IMR-90 (cell line): ENCODE measurements around the gene EML4. TPM values are rescaled to one million over a fixed set of nuclear protein-coding genes. Genes with fewer than 3 reads are reported as not detected.
A peak's percentile ranks its signal among the peaks of the same experiment; 100 is the strongest.

Experiments used
- ATAC-seq: fragments of 200-7000 bp; cut with Tn5 transposase; 2 replicates; pipeline ENCODE4 v1.9.1; 2020; ENCODE audit warnings: low read depth, mild to moderate bottlenecking, moderate library complexity
- BruUV-seq: library from RNA; stranded (reverse); fragments of 400-500 nt; replicated peaks from 2 replicates; lab custom pipeline; 2021; lab: Mats Ljungman, UMichigan
- CTCF ChIA-PET: fragments of 300-600 bp; formaldehyde crosslinking; extraction: SDS; loops from one replicate; lab custom pipeline; 2021; ENCODE audit warnings: antibody characterized with exemption; lab: Yijun Ruan, JAX
- POLR2A ChIA-PET: fragments of 300-600 bp; sonication (Branson Sonifier 250); formaldehyde crosslinking; loops from one replicate; lab custom pipeline; 2022; ENCODE audit warnings: antibody characterized with exemption; ENCODE audit not compliant: unreplicated experiment; lab: Charles Lee
- DNase-seq: peaks from one replicate; pipeline ENCODE4 v3.0.0; 2013
- H2AFZ ChIP-seq: replicated peaks from 2 replicates; pipeline ENCODE3; 2013; ENCODE audit warnings: low read length, mild to moderate bottlenecking; ENCODE audit not compliant: poor library complexity
- H2AK5ac ChIP-seq: 2 replicates; pipeline ENCODE4 v1.6.1; 2013; ENCODE audit warnings: low read depth, low read length, inconsistent platforms
- H2AK9ac ChIP-seq: replicated peaks from 2 replicates; pipeline ENCODE3; 2013; ENCODE audit warnings: mild to moderate bottlenecking, low read depth, low read length, moderate library complexity; ENCODE audit not compliant: poor library complexity
- H2BK120ac ChIP-seq: 2 replicates; pipeline ENCODE4 v1.6.1; 2013; ENCODE audit warnings: low read depth, low read length, inconsistent platforms
- H2BK15ac ChIP-seq: 3 replicates; pipeline ENCODE4 v1.6.1; 2013; ENCODE audit warnings: low read depth, low read length, inconsistent platforms
- H2BK20ac ChIP-seq: 2 replicates; pipeline ENCODE4 v1.6.1; 2013; ENCODE audit warnings: low read depth, mild to moderate bottlenecking, inconsistent platforms, low read length, moderate library complexity
- H2BK5ac ChIP-seq: 2 replicates; pipeline ENCODE4 v1.6.1; 2013; ENCODE audit warnings: mild to moderate bottlenecking, low read depth, low read length, inconsistent platforms; ENCODE audit not compliant: poor library complexity, severe bottlenecking
- H3K14ac ChIP-seq: replicated peaks from 2 replicates; pipeline ENCODE4 v1.6.1; 2013; ENCODE audit warnings: low read depth, low read length, inconsistent platforms
- H3K18ac ChIP-seq: 2 replicates; pipeline ENCODE4 v1.6.1; 2013; ENCODE audit warnings: low read depth, low read length, control low read depth
- H3K23ac ChIP-seq: 2 replicates; pipeline ENCODE4 v1.6.1; 2013; ENCODE audit warnings: low read depth, low read length, inconsistent platforms
- H3K27ac ChIP-seq: 2 replicates; pipeline ENCODE4 v1.5.1; 2013; ENCODE audit warnings: mild to moderate bottlenecking, control low read depth, low read length; ENCODE audit not compliant: insufficient read depth
- H3K27me3 ChIP-seq: 2 replicates; pipeline ENCODE4 v1.6.1; 2013; ENCODE audit warnings: low read length; ENCODE audit not compliant: control insufficient read depth, insufficient read depth
- H3K36me3 ChIP-seq: 2 replicates; pipeline ENCODE4 v1.6.1; 2013; ENCODE audit warnings: low read length, mixed read lengths; ENCODE audit not compliant: control insufficient read depth, insufficient read depth
- H3K4ac ChIP-seq: 2 replicates; pipeline ENCODE4 v1.6.1; 2013; ENCODE audit warnings: low read depth, low read length, inconsistent platforms
- H3K4me1 ChIP-seq: 2 replicates; pipeline ENCODE4 v1.6.1; 2013; ENCODE audit warnings: low read length, mixed read lengths; ENCODE audit not compliant: control insufficient read depth, insufficient read depth
- H3K4me2 ChIP-seq: 2 replicates; pipeline ENCODE4 v1.6.1; 2013; ENCODE audit warnings: low read depth, mild to moderate bottlenecking, control low read depth, low read length, moderate library complexity
- H3K4me3 ChIP-seq: 2 replicates; pipeline ENCODE4 v1.5.1; 2013; ENCODE audit warnings: low read depth, mild to moderate bottlenecking, control low read depth, low read length, moderate library complexity; ENCODE audit not compliant: insufficient read depth
- H3K56ac ChIP-seq: 2 replicates; pipeline ENCODE4 v1.6.1; 2013; ENCODE audit warnings: low read length, inconsistent platforms; ENCODE audit not compliant: insufficient read depth; ENCODE audit errors: extremely low read depth
- H3K79me1 ChIP-seq, 2 experiments: 2 replicates each; pipeline ENCODE4 v1.6.1; 2013; ENCODE audit warnings: low read length in 2 of 2, inconsistent platforms in 1 of 2, low read depth in 1 of 2
- H3K9ac ChIP-seq: 2 replicates; pipeline ENCODE4 v1.6.1; 2013; ENCODE audit warnings: low read depth, low read length, control low read depth
- H3K9me1 ChIP-seq: 2 replicates; pipeline ENCODE4 v1.6.1; 2013; ENCODE audit warnings: low read length, inconsistent platforms; ENCODE audit not compliant: insufficient read depth
- H3K9me3 ChIP-seq: 2 replicates; pipeline ENCODE4 v1.6.1; 2013; ENCODE audit warnings: low read length; ENCODE audit not compliant: control insufficient read depth, insufficient read depth
- H4K20me1 ChIP-seq: 2 replicates; pipeline ENCODE4 v1.6.1; 2013; ENCODE audit warnings: low read length, inconsistent platforms; ENCODE audit not compliant: insufficient read depth
- H4K5ac ChIP-seq: 2 replicates; pipeline ENCODE4 v1.6.1; 2013; ENCODE audit warnings: mild to moderate bottlenecking, low read depth, low read length, control low read depth
- H4K8ac ChIP-seq, 2 experiments: 2 replicates each; pipeline ENCODE4 v1.6.1; 2013; ENCODE audit warnings: low read depth in 2 of 2, low read length in 2 of 2, control low read depth in 1 of 2, inconsistent platforms in 1 of 2
- H4K91ac ChIP-seq: 2 replicates; pipeline ENCODE4 v1.6.1; 2013; ENCODE audit warnings: low read depth, low read length, inconsistent platforms; ENCODE audit not compliant: insufficient read depth
- CEBPB ChIP-seq: IDR thresholded peaks from 2 replicates; pipeline ENCODE4 v1.6.1; 2012; ENCODE audit warnings: low read depth, low read length, improper control_type of control experiment
- FOS ChIP-seq: fragments of 150-350 bp; IDR thresholded peaks from 2 replicates; pipeline ENCODE4 v1.6.1; 2016; ENCODE audit warnings: low read depth, low read length
- MAFK ChIP-seq: IDR thresholded peaks from 2 replicates; pipeline ENCODE4 v1.6.1; 2012; ENCODE audit warnings: low read depth, low read length, improper control_type of control experiment
- MAZ ChIP-seq: IDR thresholded peaks from 2 replicates; pipeline ENCODE4 v1.6.1; 2012; ENCODE audit warnings: low read depth, mild to moderate bottlenecking, low read length, improper control_type of control experiment, moderate library complexity, borderline replicate concordance
- POLR2A ChIP-seq: IDR thresholded peaks from 2 replicates; pipeline ENCODE4 v1.6.1; 2012; ENCODE audit warnings: mild to moderate bottlenecking, low read depth, low read length
- WGBS, 2 experiments: methylation state at CpG; one replicate each; pipeline versions ENCODE4 v1.1.5 to v1.1.7; 2013; ENCODE audit warnings: missing lambda C conversion rate in 2 of 2; ENCODE audit not compliant: insufficient read length in 1 of 2; ENCODE audit errors: extremely low coverage in 2 of 2; 5-methylcytosine and 5-hydroxymethylcytosine counted together
- dilution Hi-C: fragments of 300-500 bp; cut with HindIII; formaldehyde crosslinking; loops from one replicate; pipeline ENCODE4 v1.14.3; 2018; ENCODE audit warnings: low sequenced_read_pairs; ENCODE audit not compliant: unreplicated experiment
- in situ Hi-C: fragments of 300-500 bp; cut with MboI; formaldehyde crosslinking; loops from 3 replicates; pipeline ENCODE4 v1.14.3; 2019; ENCODE audit warnings: low sequenced_read_pairs, inconsistent platforms, mixed read lengths
- intact Hi-C: fragments of 100-400 bp; cut with micrococcal nuclease; formaldehyde crosslinking; loops from 2 replicates; pipeline ENCODE4 v1.10.0; 2022
- polyA plus RNA-seq, 3 experiments: library from polyadenylated mRNA; depleted of rRNA; stranded (reverse); fragments of >200 nt; gene quantifications; 2 replicates each; pipeline ENCODE4 v1.2.3, GENCODE V29; 2012; ENCODE audit warnings: low replicate concordance in 1 of 3
- total RNA-seq: library from RNA; depleted of rRNA; stranded (reverse); fragments of >200 nt; gene quantifications from 2 replicates; pipeline ENCODE4 v1.2.3, GENCODE V29; 2012
- TF ChIP-seq, protein P1 (sequence below): fragments of 150-350 bp; IDR thresholded peaks from 2 replicates; pipeline ENCODE4 v1.6.1; 2016; ENCODE audit warnings: low read depth, mild to moderate bottlenecking, low read length, moderate library complexity, borderline replicate concordance
- TF ChIP-seq, protein P2 (sequence below): fragments of 150-350 bp; IDR thresholded peaks from 2 replicates; pipeline ENCODE4 v1.6.1; 2017; ENCODE audit warnings: mild to moderate bottlenecking, antibody characterized with exemption, low read length, low read depth

The EML4 gene
- total and polyA plus RNA-seq, 2 of the 4 experiments (the other 2 are of a cell fraction): 29.7 to 73.7 TPM

DNA sequence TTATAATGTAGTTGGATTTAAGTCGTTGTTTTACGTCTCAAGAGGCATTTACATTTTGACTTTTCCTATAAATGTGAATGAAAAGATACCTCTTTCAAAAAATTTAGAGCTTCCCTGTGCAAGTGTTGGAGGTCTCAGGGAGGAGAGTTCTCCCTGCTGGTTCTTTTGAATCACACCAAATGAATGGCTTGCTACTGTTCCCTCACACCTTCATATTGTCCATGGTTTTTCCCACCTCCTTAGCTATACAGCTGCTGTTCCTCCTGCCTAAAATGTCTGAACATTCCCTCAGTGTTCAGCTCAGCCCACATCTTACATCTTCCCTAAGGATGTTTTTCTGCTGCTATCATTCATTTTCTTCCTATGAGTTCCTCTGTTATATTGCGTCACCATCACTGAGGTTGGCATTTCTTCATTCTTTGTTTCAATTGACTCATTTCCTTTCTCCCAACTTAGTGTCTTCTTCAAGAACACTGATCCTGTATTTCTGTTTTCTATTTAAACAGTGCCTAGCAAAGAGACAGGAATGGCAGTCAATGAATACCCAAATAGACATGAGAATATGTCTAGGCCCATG lies 145.8 kb downstream of the EML4 start:
- H3K23ac ChIP-seq: peak overlapping the region; percentile 90
- H3K9ac ChIP-seq: peak overlapping the region; percentile 50; the same call in 1 of the 2 replicates
- H3K4me2 ChIP-seq: peak overlapping the region; percentile 63; the same call in 1 of the 2 replicates
- peaks cover 12% of the 10 kb centered on the region for H3K9me1 ChIP-seq
- no peaks in the 10 kb centered on the region for H4K20me1 ChIP-seq
- peaks cover 7% of the 10 kb centered on the region for H3K36me3 ChIP-seq
- peak overlapping the region; percentile 88; the same call in 1 of the 2 replicates for H4K5ac ChIP-seq
- H2BK20ac ChIP-seq: peak overlapping the region; percentile 88
- peak overlapping the region; percentile 33; the same call in 2 of the 3 replicates for H2BK15ac ChIP-seq
- CTCF ChIA-PET: interaction anchor here (0.6 kb wide), 1 partner anchor 101 kb away, joined by 3 read pairs; no protein-coding TSS in a partner anchor
- peak overlapping the region; percentile 68 for H4K91ac ChIP-seq
- no CpG with 5 or more reads among the region's 3 CpGs for WGBS, 2 experiments
- POLR2A ChIA-PET: no interaction called here
- TF ChIP-seq, protein P1, sequence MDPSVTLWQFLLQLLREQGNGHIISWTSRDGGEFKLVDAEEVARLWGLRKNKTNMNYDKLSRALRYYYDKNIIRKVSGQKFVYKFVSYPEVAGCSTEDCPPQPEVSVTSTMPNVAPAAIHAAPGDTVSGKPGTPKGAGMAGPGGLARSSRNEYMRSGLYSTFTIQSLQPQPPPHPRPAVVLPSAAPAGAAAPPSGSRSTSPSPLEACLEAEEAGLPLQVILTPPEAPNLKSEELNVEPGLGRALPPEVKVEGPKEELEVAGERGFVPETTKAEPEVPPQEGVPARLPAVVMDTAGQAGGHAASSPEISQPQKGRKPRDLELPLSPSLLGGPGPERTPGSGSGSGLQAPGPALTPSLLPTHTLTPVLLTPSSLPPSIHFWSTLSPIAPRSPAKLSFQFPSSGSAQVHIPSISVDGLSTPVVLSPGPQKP: no peak
- TF ChIP-seq CEBPB: peak; percentile 100
- TF ChIP-seq, protein P2, sequence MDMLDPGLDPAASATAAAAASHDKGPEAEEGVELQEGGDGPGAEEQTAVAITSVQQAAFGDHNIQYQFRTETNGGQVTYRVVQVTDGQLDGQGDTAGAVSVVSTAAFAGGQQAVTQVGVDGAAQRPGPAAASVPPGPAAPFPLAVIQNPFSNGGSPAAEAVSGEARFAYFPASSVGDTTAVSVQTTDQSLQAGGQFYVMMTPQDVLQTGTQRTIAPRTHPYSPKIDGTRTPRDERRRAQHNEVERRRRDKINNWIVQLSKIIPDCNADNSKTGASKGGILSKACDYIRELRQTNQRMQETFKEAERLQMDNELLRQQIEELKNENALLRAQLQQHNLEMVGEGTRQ: no peak
- no peak for TF ChIP-seq POLR2A
- peak; percentile 63 for TF ChIP-seq FOS
- TF ChIP-seq MAZ: no peak
- peak; percentile 23; the same call in 1 of the 2 replicates for TF ChIP-seq MAFK
- peaks cover 10% of the 10 kb centered on the region for H3K4me1 ChIP-seq
- DNase-seq: peak; percentile 96
- peak overlapping the region; percentile 90 for H3K18ac ChIP-seq
- no TSS peak for BruUV-seq
- H2AK9ac ChIP-seq: no peak overlapping the region
- intact Hi-C loops: no loop called here
- H3K4me3 ChIP-seq: no peak overlapping the region
- peak overlapping the region; percentile 74 to 91 for H4K8ac ChIP-seq
- H3K14ac ChIP-seq: peak overlapping the region; percentile 94
- H3K79me1 ChIP-seq: peaks cover 0 to 12% of the 10 kb centered on the region in 2 experiments; a peak in 2 of 4 replicates
- dilution Hi-C loops: no loop called here
- H3K27me3 ChIP-seq: no peaks in the 10 kb centered on the region
- peak; percentile 93 for ATAC-seq
- peak overlapping the region; percentile 50 for H2AK5ac ChIP-seq
- H3K56ac ChIP-seq: peak overlapping the region; percentile 69
- H2BK5ac ChIP-seq: peak overlapping the region; percentile 97
- in situ Hi-C loops: no loop called here
- peak overlapping the region; percentile 81 for H3K27ac ChIP-seq
- peak overlapping the region; percentile 28 for H2AFZ ChIP-seq
- peak overlapping the region; percentile 95 for H2BK120ac ChIP-seq
- peak overlapping the region; percentile 92 for H3K4ac ChIP-seq
- no peaks in the 10 kb centered on the region for H3K9me3 ChIP-seq
